ENCODE data around the gene NFYC.

NFYC gene

DNA sequence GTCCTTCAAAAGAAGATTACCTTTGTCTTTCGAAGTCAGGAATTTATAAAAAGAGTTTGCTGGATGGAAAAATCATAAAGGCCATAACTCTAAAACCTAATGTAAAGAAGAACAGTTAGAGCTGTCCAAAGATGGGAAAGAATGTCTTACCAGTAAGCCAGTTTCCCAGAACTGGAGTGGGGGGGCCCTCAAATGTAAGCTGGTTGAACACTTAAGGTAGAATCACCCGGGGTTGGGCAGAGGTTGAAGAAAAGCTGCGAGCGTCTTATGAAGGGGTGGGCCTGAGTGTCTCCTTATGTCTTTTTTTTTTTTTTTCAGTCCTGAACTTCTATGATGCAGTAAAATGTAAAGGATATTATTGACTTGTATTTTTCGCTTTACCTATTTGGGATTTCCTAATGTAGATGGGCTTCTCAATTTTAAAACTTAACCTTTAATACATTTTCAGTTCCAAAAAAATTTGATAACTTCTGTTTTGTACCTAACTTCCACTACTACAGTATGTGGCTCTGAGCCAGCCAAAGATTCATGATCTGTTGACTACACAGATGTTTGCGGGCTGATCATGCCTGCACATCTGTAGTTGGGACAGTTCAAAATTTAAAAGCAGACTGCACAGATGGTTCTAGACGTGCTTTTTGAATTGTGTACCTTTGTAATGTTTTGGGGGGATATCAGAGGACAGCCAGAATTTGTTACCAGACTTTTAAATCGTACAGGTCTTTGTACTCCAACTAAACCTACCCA is 43.6 kb downstream of the NFYC start:
- Histone ChIP-seq H3K4me3 (ENCODE audit: low read depth in 1 of 2, low read length in 1 of 2) (no peak overlapping the region), H3K4me1 (ENCODE audit: control insufficient read depth in 1 of 2, insufficient read depth in 1 of 2, low read depth in 1 of 2, low read length in 1 of 2) (peaks cover 8 to 10% of the 10 kb centered on the region in 2 experiments), H3K27ac (no peak overlapping the region), H3K36me3 (peaks cover 18% of the 10 kb centered on the region), H3K27me3 (no peaks in the 10 kb centered on the region), H3K9me3 (no peaks in the 10 kb centered on the region)
- TF ChIP-seq, protein P1, sequence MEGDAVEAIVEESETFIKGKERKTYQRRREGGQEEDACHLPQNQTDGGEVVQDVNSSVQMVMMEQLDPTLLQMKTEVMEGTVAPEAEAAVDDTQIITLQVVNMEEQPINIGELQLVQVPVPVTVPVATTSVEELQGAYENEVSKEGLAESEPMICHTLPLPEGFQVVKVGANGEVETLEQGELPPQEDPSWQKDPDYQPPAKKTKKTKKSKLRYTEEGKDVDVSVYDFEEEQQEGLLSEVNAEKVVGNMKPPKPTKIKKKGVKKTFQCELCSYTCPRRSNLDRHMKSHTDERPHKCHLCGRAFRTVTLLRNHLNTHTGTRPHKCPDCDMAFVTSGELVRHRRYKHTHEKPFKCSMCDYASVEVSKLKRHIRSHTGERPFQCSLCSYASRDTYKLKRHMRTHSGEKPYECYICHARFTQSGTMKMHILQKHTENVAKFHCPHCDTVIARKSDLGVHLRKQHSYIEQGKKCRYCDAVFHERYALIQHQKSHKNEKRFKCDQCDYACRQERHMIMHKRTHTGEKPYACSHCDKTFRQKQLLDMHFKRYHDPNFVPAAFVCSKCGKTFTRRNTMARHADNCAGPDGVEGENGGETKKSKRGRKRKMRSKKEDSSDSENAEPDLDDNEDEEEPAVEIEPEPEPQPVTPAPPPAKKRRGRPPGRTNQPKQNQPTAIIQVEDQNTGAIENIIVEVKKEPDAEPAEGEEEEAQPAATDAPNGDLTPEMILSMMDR (IDR thresholded peaks at IDR 0.05): no peak

DNA sequence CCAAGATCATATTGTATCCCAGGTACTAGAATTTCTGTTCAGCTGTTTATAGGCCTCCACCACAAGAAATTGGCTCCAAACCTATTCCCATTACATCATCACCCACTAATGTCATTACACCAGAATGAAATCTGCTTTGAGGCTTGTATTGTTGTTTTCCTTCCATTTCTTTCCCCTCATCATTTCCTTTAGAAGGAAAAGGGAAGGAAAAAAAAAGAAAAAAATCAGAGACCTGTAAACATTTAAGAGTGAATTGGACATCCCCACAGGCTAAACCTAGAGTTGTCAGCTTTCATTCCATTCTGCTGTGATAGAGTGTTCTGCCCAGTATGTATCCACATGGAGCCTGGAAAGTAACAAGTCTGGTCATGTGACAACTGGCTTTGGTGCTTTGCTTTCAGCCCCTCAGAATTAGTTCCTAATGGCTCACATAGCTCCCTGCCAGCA is 44.6 kb downstream of the NFYC start:
- peak overlapping the region; percentile 9 for H3K27ac ChIP-seq

DNA sequence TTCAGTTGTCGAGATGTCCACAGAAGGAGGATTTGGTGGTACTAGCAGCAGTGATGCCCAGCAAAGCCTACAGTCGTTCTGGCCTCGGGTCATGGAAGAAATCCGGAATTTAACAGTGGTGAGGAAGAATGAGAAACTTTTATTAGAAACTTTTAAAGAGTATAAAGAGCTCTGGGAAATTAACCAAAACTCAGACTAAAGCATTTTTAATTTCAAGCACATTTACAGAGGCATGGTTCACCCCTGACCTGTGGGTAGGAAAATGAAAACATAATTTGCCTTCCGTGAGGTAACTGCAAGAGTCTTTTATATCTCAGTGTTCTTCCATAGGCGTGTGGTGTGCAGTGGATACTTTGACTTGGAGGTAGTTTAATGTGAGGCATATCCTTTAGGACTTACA is 47.3 kb downstream of the NFYC start:
- no peak overlapping the region for H3K27ac ChIP-seq

More for the DNA sequence above, 44.6 kb downstream of the NFYC start:
- TF ChIP-seq, protein P1 (IDR thresholded peaks at IDR 0.05): no peak
- peaks cover 28% of the 10 kb centered on the region for H3K36me3 ChIP-seq
- H3K27me3 ChIP-seq: no peaks in the 10 kb centered on the region
- peaks cover 8 to 10% of the 10 kb centered on the region in 2 experiments for H3K4me1 ChIP-seq (ENCODE audit: control insufficient read depth in 1 of 2, insufficient read depth in 1 of 2, low read depth in 1 of 2, low read length in 1 of 2)
- no peaks in the 10 kb centered on the region for H3K9me3 ChIP-seq
- no peak overlapping the region for H3K4me3 ChIP-seq (ENCODE audit: low read depth in 1 of 2, low read length in 1 of 2)

DNA sequence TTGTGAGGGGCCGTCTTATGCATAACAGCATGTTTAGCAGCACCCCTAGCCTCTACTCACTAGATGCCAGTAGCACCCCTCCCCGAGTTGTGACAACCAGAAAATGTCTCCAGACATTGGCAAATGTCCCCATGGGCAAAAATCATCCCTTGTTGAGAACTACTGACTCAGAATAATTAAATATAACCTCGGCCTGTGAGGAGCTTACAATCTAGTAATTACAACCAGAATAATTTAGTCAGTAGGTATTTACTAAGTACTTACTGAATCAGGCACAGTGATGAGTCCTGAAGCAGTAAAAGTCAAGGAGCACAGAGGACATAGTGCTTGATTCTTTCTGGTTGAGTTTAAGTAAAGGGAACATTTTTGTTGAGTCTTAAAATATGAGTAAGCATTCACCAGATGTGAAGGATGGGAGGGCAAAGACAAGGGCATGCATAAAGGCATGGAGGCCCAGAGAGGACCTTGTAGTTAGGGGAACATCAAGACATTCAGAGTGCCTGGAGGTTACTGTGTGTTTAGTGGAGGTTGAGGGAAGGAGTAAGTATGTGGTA is 48.0 kb downstream of the NFYC start:
- H3K4me3 ChIP-seq (ENCODE audit: low read depth in 1 of 2, low read length in 1 of 2): no peak overlapping the region
- H3K27ac ChIP-seq: no peak overlapping the region
- no peaks in the 10 kb centered on the region for H3K9me3 ChIP-seq
- no peaks in the 10 kb centered on the region for H3K27me3 ChIP-seq
- H3K4me1 ChIP-seq (ENCODE audit: control insufficient read depth in 1 of 2, insufficient read depth in 1 of 2, low read depth in 1 of 2, low read length in 1 of 2): peaks cover 0 to 3% of the 10 kb centered on the region in 2 experiments
- TF ChIP-seq, protein P1 (IDR thresholded peaks at IDR 0.05): no peak
- peaks cover 45% of the 10 kb centered on the region for H3K36me3 ChIP-seq

More for the DNA sequence above, 47.3 kb downstream of the NFYC start:
- Histone ChIP-seq H3K4me1 (ENCODE audit: control insufficient read depth in 1 of 2, insufficient read depth in 1 of 2, low read depth in 1 of 2, low read length in 1 of 2) (peaks cover 0 to 3% of the 10 kb centered on the region in 2 experiments), H3K9me3 (no peaks in the 10 kb centered on the region), H3K4me3 (ENCODE audit: low read depth in 1 of 2, low read length in 1 of 2) (no peak overlapping the region), H3K36me3 (peaks cover 42% of the 10 kb centered on the region), H3K27me3 (no peaks in the 10 kb centered on the region)
- TF ChIP-seq, protein P1 (IDR thresholded peaks at IDR 0.05): no peak

DNA sequence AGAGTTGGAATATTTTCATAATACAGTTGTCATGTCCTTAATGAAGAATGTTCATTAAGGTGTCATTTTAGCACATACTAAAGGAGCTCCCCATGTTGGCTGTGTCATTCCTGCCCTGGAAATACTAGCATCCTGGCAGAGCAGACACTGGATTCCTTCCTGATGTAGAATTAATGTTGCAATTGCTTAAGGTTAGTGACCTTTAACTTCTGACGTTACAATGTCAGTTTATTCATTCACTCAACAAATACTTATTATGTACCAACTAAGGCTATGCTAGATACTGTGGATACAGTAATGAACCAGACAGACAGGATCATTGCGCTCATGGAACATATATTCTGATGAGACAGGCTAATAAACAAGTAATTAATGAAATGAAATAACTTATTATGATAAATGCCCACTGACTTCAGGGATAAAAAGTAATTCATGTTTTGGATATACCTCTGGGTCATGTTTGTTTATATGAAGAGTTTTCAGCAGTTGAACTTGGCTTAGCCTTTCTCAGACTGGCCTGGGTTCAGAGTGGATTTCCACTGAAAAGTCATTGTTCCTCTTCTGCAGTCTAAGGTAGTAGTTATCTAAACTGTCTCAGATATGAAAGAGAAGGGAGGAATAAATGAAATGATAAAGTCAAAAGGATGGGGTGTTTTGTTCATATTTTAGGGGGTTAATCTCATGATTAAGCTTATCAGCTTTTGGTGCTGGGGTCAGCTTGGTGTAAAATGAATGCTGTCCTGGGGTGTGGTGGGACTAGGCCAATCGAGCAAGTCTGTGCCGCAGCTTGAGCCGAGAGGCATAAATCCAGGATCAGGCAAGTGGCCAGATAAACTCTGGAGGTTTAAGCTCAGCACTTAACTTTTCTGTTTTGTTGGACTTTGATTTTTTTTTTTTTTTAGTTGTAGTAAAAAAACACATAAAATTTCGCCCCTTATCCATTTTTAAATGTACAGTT is 48.8 kb downstream of the NFYC start:
- Histone ChIP-seq H3K4me3 (ENCODE audit: low read depth in 1 of 2, low read length in 1 of 2) (no peak overlapping the region), H3K27me3 (no peaks in the 10 kb centered on the region), H3K36me3 (peaks cover 45% of the 10 kb centered on the region), H3K4me1 (ENCODE audit: control insufficient read depth in 1 of 2, insufficient read depth in 1 of 2, low read depth in 1 of 2, low read length in 1 of 2) (peaks cover 0 to 3% of the 10 kb centered on the region in 2 experiments), H3K27ac (no peak overlapping the region), H3K9me3 (no peaks in the 10 kb centered on the region)
- TF ChIP-seq, protein P1 (IDR thresholded peaks at IDR 0.05): no peak

Data from neutrophil (primary cell).